Measurements from ENCODE around the gene MTA2.

The MTA2 gene

DNA sequence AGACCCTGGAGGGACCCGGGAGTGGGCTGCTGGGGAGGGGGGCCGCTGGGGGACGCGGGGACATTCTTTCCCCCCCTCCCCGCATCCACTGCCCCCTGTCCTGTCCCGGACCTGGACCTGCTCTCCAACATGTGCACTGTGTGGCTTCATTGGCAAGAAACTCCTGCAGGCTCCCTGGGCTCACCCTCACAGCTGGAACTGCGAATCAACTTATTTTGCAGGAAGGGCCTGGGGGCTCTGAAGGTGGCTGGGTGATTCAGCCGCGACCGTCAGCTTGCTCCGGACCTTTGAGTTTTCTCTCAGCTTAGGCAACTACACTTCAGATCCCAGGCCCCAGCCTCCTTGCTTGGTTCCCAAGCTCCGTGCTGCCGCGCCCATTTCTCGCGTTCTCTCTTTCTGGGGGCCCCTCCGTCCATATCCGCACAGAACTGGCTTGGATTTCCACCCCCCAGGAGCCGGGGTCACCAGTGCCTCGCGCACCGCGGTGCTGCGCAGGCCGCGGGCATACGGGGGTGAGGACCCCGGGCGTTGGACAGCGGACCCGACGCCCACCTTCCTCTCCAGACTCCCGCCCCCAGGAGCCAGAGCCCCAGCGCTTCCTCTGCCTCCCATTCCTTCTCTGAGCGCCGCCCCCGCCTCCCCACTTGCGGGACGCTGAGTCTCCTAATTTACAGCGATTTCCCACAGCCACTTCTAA is 54.6 kb downstream of the MTA2 start:
- DNase-seq (ENCODE audit: low spot score), result no peak

GRCh38 chr11:62546244-62546928 is 55.3 kb downstream of the MTA2 start, which contains the start of gene AHNAK:
Gene AHNAK, minus strand, starts transcription at chr11:62546806. Its CDS starts 10,708 bp downstream, at chr11:62536098.
- DNase-seq (ENCODE audit: low spot score), result no peak

GRCh38 chr11:62545437-62546243 is 56.0 kb downstream of the MTA2 start:
- no peak for DNase-seq (ENCODE audit: low spot score)

- no peak for DNase-seq (ENCODE audit: low spot score)
Observed at GRCh38 chr11:62544581-62545436, 56.9 kb downstream of the MTA2 start.

DNA sequence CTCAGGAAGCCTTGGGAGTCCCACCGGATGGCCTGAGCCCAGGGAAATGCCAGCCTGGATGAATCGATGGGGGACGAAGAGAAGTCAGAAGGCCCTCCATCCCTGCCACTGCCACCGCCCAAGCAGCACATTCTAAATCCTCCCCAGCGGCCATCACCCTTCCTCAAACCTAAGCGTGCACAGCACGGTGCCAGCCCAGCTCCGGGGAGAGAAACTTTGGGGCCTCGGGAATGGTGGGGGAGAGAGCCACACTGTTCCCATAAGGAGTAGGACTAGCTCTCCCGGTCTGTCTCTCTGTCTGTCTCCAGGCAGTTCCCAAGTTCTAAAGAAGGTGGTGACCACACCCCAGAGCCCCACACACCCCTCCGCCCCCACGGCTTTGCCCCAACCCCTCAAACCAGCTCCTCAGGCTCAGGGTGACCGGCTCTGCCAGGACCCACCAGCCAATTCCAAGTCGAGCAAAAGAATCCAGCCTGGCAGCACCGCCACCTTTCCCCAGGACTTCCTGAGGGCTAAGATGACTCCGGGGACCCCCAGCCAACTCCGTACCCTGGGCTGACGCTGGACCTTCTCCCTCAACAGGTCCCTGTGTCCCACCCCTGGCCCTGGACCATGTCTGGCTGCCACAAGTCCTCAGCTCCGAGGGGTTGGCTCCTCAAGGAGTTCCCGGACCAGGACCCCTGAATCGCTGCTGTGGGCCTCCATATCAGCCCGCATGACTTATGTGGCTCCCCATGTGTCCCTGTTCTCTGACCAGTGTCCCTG is 57.8 kb downstream of the MTA2 start:
- DNase-seq (ENCODE audit: low spot score), result no peak

Measured in hematopoietic multipotent progenitor cell treated with erythropoietin and hydrocortisone succinate and interleukin-3 and kit ligand, for 15 days (in vitro differentiated cells).